ENCODE results near the gene NUP42. TPM values are rescaled to one million over a fixed set of nuclear protein-coding genes. Genes with fewer than 3 reads are reported as not detected.

Gene NUP42
- total RNA-seq, 1 donor from 2014 or later = 36.9 TPM

DNA sequence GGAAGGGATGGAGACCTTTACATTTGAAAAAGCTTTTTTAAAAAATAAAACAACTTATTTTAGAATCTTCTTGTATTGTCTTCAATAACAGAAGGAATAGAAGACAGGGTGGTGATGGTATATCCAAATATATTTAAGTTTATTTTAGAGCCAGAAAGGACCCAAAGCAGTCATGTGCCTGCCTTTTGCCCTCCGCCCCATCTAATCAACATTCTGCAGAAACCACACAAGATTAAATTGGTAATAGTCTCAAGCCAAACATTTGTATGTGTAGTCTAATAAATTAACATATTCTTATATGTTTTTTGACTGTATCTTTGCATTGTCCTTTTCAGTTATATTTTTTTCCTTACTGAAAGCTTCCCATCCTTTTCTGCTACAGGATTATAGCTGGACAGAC lies 16.5 kb upstream of the NUP42 start:
- no peak for FAIRE-seq
- H3K9me3 Mint-ChIP-seq (ENCODE audit: unreplicated experiment) = no peaks in the 10 kb centered on the region
- H3K4me2 ChIP-seq (ENCODE audit: low read length) = no peak overlapping the region

GRCh38 chr7:23167691-23168090 lies 14.2 kb upstream of the NUP42 start:
- Histone ChIP-seq H3K27ac (ENCODE audit: low read depth, low read length) (no peak overlapping the region), H3K27me3 (ENCODE audit: insufficient read depth, low read length) (no peaks in the 10 kb centered on the region), H3K9me3 (ENCODE audit: insufficient read depth, low read depth, low read length) (no peaks in the 10 kb centered on the region), H2AFZ (ENCODE audit: low read depth, low read length) (no peak overlapping the region), H3K4me3 (ENCODE audit: insufficient read depth, low read depth, low read length) (no peak overlapping the region), H3K4me1 (ENCODE audit: insufficient read depth, low read length) (no peaks in the 10 kb centered on the region), H3K4me2 (ENCODE audit: low read length) (no peak overlapping the region), H3K79me2 (ENCODE audit: insufficient read depth, low read length) (no peaks in the 10 kb centered on the region), H4K20me1 (ENCODE audit: insufficient read depth, low read length) (no peaks in the 10 kb centered on the region), H3K9ac (ENCODE audit: low read length) (no peak overlapping the region), H3K36me3 (ENCODE audit: insufficient read depth, low read length) (peaks cover 3% of the 10 kb centered on the region)
- no peak for DNase-seq (ENCODE audit: low read depth)
- Mint-ChIP-seq H3K4me1 (ENCODE audit: low read depth, unreplicated experiment) (no peaks in the 10 kb centered on the region), H3K27ac (ENCODE audit: unreplicated experiment) (no peak overlapping the region), H3K27me3 (ENCODE audit: low read depth, unreplicated experiment) (no peaks in the 10 kb centered on the region), H3K4me3 (ENCODE audit: unreplicated experiment) (no peak overlapping the region), H3K36me3 (ENCODE audit: low read depth, unreplicated experiment) (no peaks in the 10 kb centered on the region), H3K9me3 (ENCODE audit: unreplicated experiment) (no peaks in the 10 kb centered on the region)
- TF ChIP-seq EZH2 (IDR thresholded peaks at IDR 0.05; ENCODE audit: insufficient read depth, low read length) = no peak
- TF ChIP-seq, protein P1, sequence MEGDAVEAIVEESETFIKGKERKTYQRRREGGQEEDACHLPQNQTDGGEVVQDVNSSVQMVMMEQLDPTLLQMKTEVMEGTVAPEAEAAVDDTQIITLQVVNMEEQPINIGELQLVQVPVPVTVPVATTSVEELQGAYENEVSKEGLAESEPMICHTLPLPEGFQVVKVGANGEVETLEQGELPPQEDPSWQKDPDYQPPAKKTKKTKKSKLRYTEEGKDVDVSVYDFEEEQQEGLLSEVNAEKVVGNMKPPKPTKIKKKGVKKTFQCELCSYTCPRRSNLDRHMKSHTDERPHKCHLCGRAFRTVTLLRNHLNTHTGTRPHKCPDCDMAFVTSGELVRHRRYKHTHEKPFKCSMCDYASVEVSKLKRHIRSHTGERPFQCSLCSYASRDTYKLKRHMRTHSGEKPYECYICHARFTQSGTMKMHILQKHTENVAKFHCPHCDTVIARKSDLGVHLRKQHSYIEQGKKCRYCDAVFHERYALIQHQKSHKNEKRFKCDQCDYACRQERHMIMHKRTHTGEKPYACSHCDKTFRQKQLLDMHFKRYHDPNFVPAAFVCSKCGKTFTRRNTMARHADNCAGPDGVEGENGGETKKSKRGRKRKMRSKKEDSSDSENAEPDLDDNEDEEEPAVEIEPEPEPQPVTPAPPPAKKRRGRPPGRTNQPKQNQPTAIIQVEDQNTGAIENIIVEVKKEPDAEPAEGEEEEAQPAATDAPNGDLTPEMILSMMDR (IDR thresholded peaks at IDR 0.05; ENCODE audit: insufficient read depth, low read depth, low read length) = no peak
- FAIRE-seq = no peak

More for the DNA sequence above, 16.5 kb upstream of the NUP42 start:
- Mint-ChIP-seq H3K4me1 (ENCODE audit: low read depth, unreplicated experiment) (no peaks in the 10 kb centered on the region), H3K27me3 (ENCODE audit: low read depth, unreplicated experiment) (no peaks in the 10 kb centered on the region), H3K27ac (ENCODE audit: unreplicated experiment) (no peak overlapping the region), H3K4me3 (ENCODE audit: unreplicated experiment) (no peak overlapping the region), H3K36me3 (ENCODE audit: low read depth, unreplicated experiment) (peaks cover 3% of the 10 kb centered on the region)
- H3K9ac ChIP-seq (ENCODE audit: low read length) = no peak overlapping the region
- TF ChIP-seq EZH2 (IDR thresholded peaks at IDR 0.05; ENCODE audit: insufficient read depth, low read length) = no peak
- TF ChIP-seq, protein P1 (IDR thresholded peaks at IDR 0.05; ENCODE audit: insufficient read depth, low read depth, low read length) = no peak
- H3K9me3 ChIP-seq (ENCODE audit: insufficient read depth, low read depth, low read length) = no peaks in the 10 kb centered on the region
- H3K27ac ChIP-seq (ENCODE audit: low read depth, low read length) = no peak overlapping the region
- no peaks in the 10 kb centered on the region for H3K4me1 ChIP-seq (ENCODE audit: insufficient read depth, low read length)
- no peaks in the 10 kb centered on the region for H3K27me3 ChIP-seq (ENCODE audit: insufficient read depth, low read length)
- no peaks in the 10 kb centered on the region for H4K20me1 ChIP-seq (ENCODE audit: insufficient read depth, low read length)
- H2AFZ ChIP-seq (ENCODE audit: low read depth, low read length) = no peak overlapping the region
- peaks cover 3% of the 10 kb centered on the region for H3K36me3 ChIP-seq (ENCODE audit: insufficient read depth, low read length)
- H3K4me3 ChIP-seq (ENCODE audit: insufficient read depth, low read depth, low read length) = no peak overlapping the region
- no peak for DNase-seq (ENCODE audit: low read depth)
- no peaks in the 10 kb centered on the region for H3K79me2 ChIP-seq (ENCODE audit: insufficient read depth, low read length)

DNA sequence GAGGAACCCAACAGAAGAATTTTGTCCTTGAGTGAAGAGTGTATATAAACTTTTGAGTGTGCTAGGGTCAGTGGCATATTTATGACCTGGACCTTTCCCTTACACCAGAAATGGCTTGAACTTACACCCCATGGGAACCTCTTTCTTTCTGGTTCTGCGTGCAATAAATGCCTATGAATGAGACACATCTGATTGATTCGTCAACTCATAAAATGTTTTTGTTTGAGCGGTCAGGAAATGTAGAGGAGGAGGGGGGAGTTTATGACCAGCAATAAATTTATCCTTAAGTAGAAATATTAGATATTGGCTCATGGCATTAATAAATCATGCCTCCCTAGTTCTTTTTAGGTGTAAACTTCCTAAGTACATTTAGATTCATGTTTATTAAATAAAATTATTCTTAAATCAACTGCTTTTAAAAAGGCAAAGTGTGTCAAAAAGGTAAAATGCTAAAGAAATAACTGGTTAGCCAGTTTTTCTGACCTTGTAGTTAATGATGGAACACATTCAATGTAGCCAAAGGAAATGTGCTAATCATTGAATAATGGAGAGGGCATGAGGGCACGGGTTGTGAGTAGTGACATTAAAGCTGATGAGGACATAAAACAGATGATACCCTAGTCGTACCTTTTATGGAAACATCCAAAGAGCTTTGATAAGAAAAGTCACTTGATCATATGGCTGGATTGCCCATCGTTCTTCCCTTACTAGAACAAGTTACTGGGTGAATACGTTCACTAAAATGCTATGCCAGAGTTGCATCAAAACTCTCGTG lies 13.6 kb upstream of the NUP42 start:
- Histone ChIP-seq H3K27me3 (ENCODE audit: insufficient read depth, low read length) (no peaks in the 10 kb centered on the region), H4K20me1 (ENCODE audit: insufficient read depth, low read length) (no peaks in the 10 kb centered on the region), H2AFZ (ENCODE audit: low read depth, low read length) (no peak overlapping the region), H3K4me2 (ENCODE audit: low read length) (no peak overlapping the region), H3K79me2 (ENCODE audit: insufficient read depth, low read length) (no peaks in the 10 kb centered on the region), H3K9ac (ENCODE audit: low read length) (no peak overlapping the region), H3K9me3 (ENCODE audit: insufficient read depth, low read depth, low read length) (no peaks in the 10 kb centered on the region), H3K27ac (ENCODE audit: low read depth, low read length) (no peak overlapping the region), H3K4me1 (ENCODE audit: insufficient read depth, low read length) (no peaks in the 10 kb centered on the region), H3K4me3 (ENCODE audit: insufficient read depth, low read depth, low read length) (no peak overlapping the region), H3K36me3 (ENCODE audit: insufficient read depth, low read length) (peaks cover 3% of the 10 kb centered on the region)
- Mint-ChIP-seq H3K4me1 (ENCODE audit: low read depth, unreplicated experiment) (no peaks in the 10 kb centered on the region), H3K36me3 (ENCODE audit: low read depth, unreplicated experiment) (no peaks in the 10 kb centered on the region), H3K27ac (ENCODE audit: unreplicated experiment) (no peak overlapping the region), H3K27me3 (ENCODE audit: low read depth, unreplicated experiment) (no peaks in the 10 kb centered on the region), H3K9me3 (ENCODE audit: unreplicated experiment) (no peaks in the 10 kb centered on the region), H3K4me3 (ENCODE audit: unreplicated experiment) (no peak overlapping the region)
- no peak for DNase-seq (ENCODE audit: low read depth)
- FAIRE-seq = no peak
- no peak for TF ChIP-seq EZH2 (IDR thresholded peaks at IDR 0.05; ENCODE audit: insufficient read depth, low read length)
- TF ChIP-seq, protein P1 (IDR thresholded peaks at IDR 0.05; ENCODE audit: insufficient read depth, low read depth, low read length) = no peak
